HepG2 (cell line): ENCODE results near the gene DPYD. TPM values are rescaled to one million over a fixed set of nuclear protein-coding genes. Genes with fewer than 3 reads are reported as not detected.

Experiments
- ATAC-seq: fragments of 200-7000 bp; cut with Tn5 transposase; 3 replicates; pipeline ENCODE4 v1.9.1; 2020; ENCODE audit warnings: mild to moderate bottlenecking, moderate library complexity
- BruUV-seq: library from RNA; stranded (reverse); fragments of 400-500 nt; replicated peaks from 2 replicates; lab custom pipeline; 2021; lab: Mats Ljungman, UMichigan
- CTCF ChIA-PET: fragments of 300-600 bp; formaldehyde crosslinking; extraction: SDS; loops from one replicate; lab custom pipeline; 2021; ENCODE audit warnings: low total read pairs, inconsistent platforms, low intra/inter-chr PET ratio; lab: Yijun Ruan, JAX
- POLR2A ChIA-PET: fragments of 350-600 bp; sonication (Branson Sonifier 250); formaldehyde crosslinking; loops from one replicate; lab custom pipeline; 2020; ENCODE audit warnings: antibody characterized with exemption, inconsistent platforms; lab: Yijun Ruan, JAX
- DNase-seq: peaks from one replicate; pipeline ENCODE4 v3.0.0-alpha.2; 2015; ENCODE audit warnings: low spot score
- FAIRE-seq: peaks from 3 replicates; lab custom pipeline; 2011; peaks lifted over from hg19 to GRCh38; lab: Jason Lieb, UNC
- H2AFZ ChIP-seq: one replicate; pipeline ENCODE4 v1.6.1; 2011; ENCODE audit warnings: low read length, inconsistent platforms
- H3K27ac ChIP-seq: fragments of 300-600 bp; 3 replicates; pipeline ENCODE4 v1.8.0; 2011; ENCODE audit warnings: mixed run types, mild to moderate bottlenecking, mixed read lengths, low read length, inconsistent platforms; ENCODE audit not compliant: insufficient read depth; ENCODE audit errors: extremely low read length
- H3K27me3 ChIP-seq, 2 experiments: fragments of 200-600 bp in 1 of 2; 2 replicates in 1 of 2; 3 replicates in 1 of 2; pipeline versions ENCODE4 v1.6.0 to v1.8.0; 2011; ENCODE audit warnings: low read length in 2 of 2, mild to moderate bottlenecking in 2 of 2, moderate library complexity in 2 of 2, inconsistent platforms in 1 of 2; ENCODE audit not compliant: insufficient read depth in 2 of 2, control insufficient read depth in 1 of 2
- H3K36me3 ChIP-seq, 2 experiments: fragments of 200-600 bp in 1 of 2; replicated peaks in 1 of 2; 2 replicates in 1 of 2; 3 replicates in 1 of 2; pipeline versions ENCODE4 v1.5.1 to v1.8.0; 2011; ENCODE audit warnings: low read length in 2 of 2, inconsistent platforms in 1 of 2; ENCODE audit not compliant: insufficient read depth in 2 of 2, control insufficient read depth in 1 of 2
- H3K4me1 ChIP-seq: 2 replicates; pipeline ENCODE4 v1.5.1; 2012; ENCODE audit warnings: low read length, inconsistent platforms; ENCODE audit not compliant: insufficient read depth
- H3K4me2 ChIP-seq: 2 replicates; pipeline ENCODE4 v1.6.0; 2011; ENCODE audit warnings: low read depth, low read length, inconsistent platforms
- H3K4me3 ChIP-seq, 3 experiments: fragments of 200-600 bp in 1 of 3; sonication (generic), shearing (Covaris generic) in 1 of 3; replicated peaks in 1 of 3; 2 replicates each; pipeline ENCODE4 v1.5.1; 2011 to 2016; ENCODE audit warnings: low read length in 3 of 3, inconsistent platforms in 2 of 3, low read depth in 2 of 3, mild to moderate bottlenecking in 2 of 3, control low read depth in 1 of 3, mixed read lengths in 1 of 3; ENCODE audit not compliant: insufficient read depth in 1 of 3
- H3K79me2 ChIP-seq: one replicate; pipeline ENCODE4 v1.6.1; 2011; ENCODE audit warnings: low read length, inconsistent platforms; ENCODE audit not compliant: insufficient read depth
- H3K9ac ChIP-seq: 2 replicates; pipeline ENCODE4 v1.6.0; 2011; ENCODE audit warnings: mild to moderate bottlenecking, low read depth, low read length, inconsistent platforms; ENCODE audit not compliant: insufficient read depth
- H3K9me3 ChIP-seq: 2 replicates; pipeline ENCODE4 v1.5.1; 2012; ENCODE audit warnings: mild to moderate bottlenecking, low read length
- H4K20me1 ChIP-seq: 2 replicates; pipeline ENCODE4 v1.6.0; 2011; ENCODE audit warnings: inconsistent platforms, mild to moderate bottlenecking, low read length, moderate library complexity; ENCODE audit not compliant: insufficient read depth
- CREB1 ChIP-seq, 2 experiments: fragments of 450-650 bp in 1 of 2; IDR thresholded peaks; 2 replicates each; pipeline ENCODE4 v1.6.1; 2016 to 2017; ENCODE audit warnings: control low read depth in 1 of 2, mild to moderate bottlenecking in 1 of 2, missing compliant biosample characterization in 1 of 2, missing genetic modification characterization in 1 of 2
- CREM ChIP-seq, 2 experiments: sonication (generic) in 1 of 2; formaldehyde crosslinking in 1 of 2; IDR thresholded peaks; 2 replicates each; pipeline versions ENCODE4 v1.4.0 to v1.6.1; 2016 to 2020; ENCODE audit warnings: antibody characterized with exemption in 1 of 2, mild to moderate bottlenecking in 1 of 2, missing genetic modification reagents in 1 of 2
- FOXO1 ChIP-seq: sonication (generic); formaldehyde crosslinking; IDR thresholded peaks from 2 replicates; pipeline ENCODE4 v1.4.0; 2020; ENCODE audit warnings: missing genetic modification reagents
- KLF9 ChIP-seq: IDR thresholded peaks from 2 replicates; pipeline ENCODE4 v1.6.1; 2016; ENCODE audit warnings: low read depth
- LBX2 ChIP-seq: sonication (generic); formaldehyde crosslinking; IDR thresholded peaks from 2 replicates; pipeline ENCODE4 v1.5.0; 2020; ENCODE audit warnings: missing genetic modification reagents, mild to moderate bottlenecking, borderline replicate concordance
- NCOA5 ChIP-seq: sonication (generic); formaldehyde crosslinking; IDR thresholded peaks from 2 replicates; pipeline ENCODE4 v1.4.0; 2020; ENCODE audit warnings: missing genetic modification reagents
- NFIC ChIP-seq: IDR thresholded peaks from 2 replicates; pipeline ENCODE4 v1.6.1; 2012; ENCODE audit warnings: mild to moderate bottlenecking, low read length, inconsistent platforms
- PRDM4 ChIP-seq: sonication (generic); formaldehyde crosslinking; IDR thresholded peaks from 2 replicates; pipeline ENCODE4 v1.9.0; 2021; ENCODE audit warnings: missing genetic modification reagents, borderline replicate concordance
- RBM22 ChIP-seq: fragments of 200-400 bp; formaldehyde crosslinking; optimal IDR thresholded peaks from 2 replicates; pipeline ENCODE3; 2017; ENCODE audit warnings: mild to moderate bottlenecking, low read length, moderate library complexity
- REL ChIP-seq: sonication (generic); formaldehyde crosslinking; conservative IDR thresholded peaks from 2 replicates; pipeline ENCODE4 v1.8.0; 2022; ENCODE audit warnings: mild to moderate bottlenecking, missing genetic modification reagents, moderate library complexity
- SAP130 ChIP-seq: IDR thresholded peaks from 2 replicates; pipeline ENCODE4 v1.6.1; 2016; ENCODE audit warnings: low read depth
- SMARCC2 ChIP-seq: fragments of 450-650 bp; IDR thresholded peaks from 2 replicates; pipeline ENCODE4 v1.6.1; 2017; ENCODE audit warnings: antibody characterized with exemption, mild to moderate bottlenecking
- SP4 ChIP-seq: sonication (generic); formaldehyde crosslinking; IDR thresholded peaks from 2 replicates; pipeline ENCODE4 v1.8.1; 2023; ENCODE audit warnings: mild to moderate bottlenecking, missing genetic modification reagents
- TCF7L2 ChIP-seq: IDR thresholded peaks from 2 replicates; pipeline ENCODE4 v1.6.1; 2011; ENCODE audit warnings: mild to moderate bottlenecking, low read depth, low read length, moderate library complexity
- ZNF296 ChIP-seq: sonication (generic); formaldehyde crosslinking; conservative IDR thresholded peaks from 2 replicates; pipeline ENCODE4 v1.5.0; 2020; ENCODE audit warnings: mild to moderate bottlenecking, missing genetic modification reagents
- ZNF562 ChIP-seq: sonication (generic); formaldehyde crosslinking; IDR thresholded peaks from 2 replicates; pipeline ENCODE4 v1.8.0; 2022; ENCODE audit warnings: missing genetic modification reagents, borderline replicate concordance
- ZNF703 ChIP-seq: sonication (generic); formaldehyde crosslinking; IDR thresholded peaks from 2 replicates; pipeline ENCODE4 v1.5.1; 2020; ENCODE audit warnings: missing genetic modification reagents, mild to moderate bottlenecking, moderate library complexity, borderline replicate concordance
- ZSCAN20 ChIP-seq: sonication (generic); formaldehyde crosslinking; IDR thresholded peaks from 2 replicates; pipeline ENCODE4 v1.4.0; 2020; ENCODE audit warnings: missing genetic modification reagents, mild to moderate bottlenecking, borderline replicate concordance
- ZSCAN29 ChIP-seq: sonication (generic); formaldehyde crosslinking; conservative IDR thresholded peaks from 2 replicates; pipeline ENCODE4 v1.4.0; 2020; ENCODE audit warnings: mild to moderate bottlenecking, missing genetic modification reagents
- in situ Hi-C: cut with HindIII; loops from 2 replicates; pipeline ENCODE4 v1.10.0; 2017; ENCODE audit warnings: low pct_unique_long_range_greater_than_20kb; ENCODE audit not compliant: extremely low pct_ligation_motif_present
- intact Hi-C: fragments of 100-400 bp; cut with micrococcal nuclease; formaldehyde crosslinking; loops from one replicate; pipeline ENCODE4 v1.10.0; 2022; ENCODE audit not compliant: unreplicated experiment
- polyA plus RNA-seq, 8 experiments: library from polyadenylated mRNA; depleted of rRNA in 3 of 8; stranded (reverse) in 7 of 8; unstranded in 1 of 8; fragments of >200 nt; fragmentation: Illumina TruSeq in 4 of 8; extraction: Trizol in 4 of 8; gene quantifications; 2 replicates each; pipeline versions ENCODE4 v1.2.1 to v1.2.3, GENCODE V29; 2011 to 2016; ENCODE audit warnings: low read depth in 4 of 8, missing spikeins in 1 of 8, mixed read lengths in 1 of 8; ENCODE audit not compliant: insufficient read depth in 1 of 8
- total RNA-seq, 5 experiments: library from RNA; depleted of rRNA; stranded (reverse); fragments of >200 nt; fragmentation: Illumina TruSeq; extraction: Trizol; gene quantifications; 2 replicates each; pipeline ENCODE4 v1.2.3, GENCODE V29; 2016; ENCODE audit warnings: low read depth in 1 of 5
- TF ChIP-seq, protein P1 (sequence below): sonication (generic); formaldehyde crosslinking; IDR thresholded peaks from 2 replicates; pipeline ENCODE4 v1.5.0; 2020; ENCODE audit warnings: missing genetic modification reagents, mild to moderate bottlenecking, borderline replicate concordance

Gene DPYD
- total and polyA plus RNA-seq, 2 of the 13 experiments (the other 11 are each of a cell fraction or from before 2014, with no cell fraction given), result 1.3 to 3.4 TPM

DNA sequence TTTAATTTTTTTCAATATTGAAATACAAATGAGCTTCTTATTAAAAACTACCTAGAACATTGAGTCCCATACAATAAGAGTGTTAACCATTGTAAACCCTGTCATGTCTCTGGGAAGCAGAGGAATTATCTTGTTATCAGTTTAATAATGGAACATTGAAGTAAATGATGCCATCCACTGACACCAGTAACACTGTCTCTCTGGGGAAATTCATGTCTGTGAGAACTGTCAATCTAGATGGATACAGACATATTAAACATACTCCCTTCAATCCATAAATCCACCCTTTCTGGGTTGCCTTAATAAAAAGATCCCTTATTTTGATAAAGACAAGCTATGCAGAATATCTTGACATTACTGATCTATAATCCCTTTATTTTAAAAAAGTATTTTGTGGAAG lies 503.2 kb downstream of the DPYD start:
- ChIA-PET POLR2A (no interaction called here), CTCF (no interaction called here)
- Histone ChIP-seq H3K36me3 (no peaks in the 10 kb centered on the region), H3K9ac (no peak overlapping the region), H4K20me1 (no peaks in the 10 kb centered on the region), H3K4me3 (no peak overlapping the region), H3K27me3 (no peaks in the 10 kb centered on the region; a peak in 1 of 5 replicates), H3K4me2 (no peak overlapping the region), H2AFZ (no peak overlapping the region), H3K4me1 (no peaks in the 10 kb centered on the region), H3K27ac (no peak overlapping the region), H3K9me3 (peaks cover 37% of the 10 kb centered on the region), H3K79me2 (no peaks in the 10 kb centered on the region)
- intact Hi-C loops, result no loop called here
- ATAC-seq, result no peak
- TF ChIP-seq TCF7L2, result no peak
- TF ChIP-seq, protein P1, sequence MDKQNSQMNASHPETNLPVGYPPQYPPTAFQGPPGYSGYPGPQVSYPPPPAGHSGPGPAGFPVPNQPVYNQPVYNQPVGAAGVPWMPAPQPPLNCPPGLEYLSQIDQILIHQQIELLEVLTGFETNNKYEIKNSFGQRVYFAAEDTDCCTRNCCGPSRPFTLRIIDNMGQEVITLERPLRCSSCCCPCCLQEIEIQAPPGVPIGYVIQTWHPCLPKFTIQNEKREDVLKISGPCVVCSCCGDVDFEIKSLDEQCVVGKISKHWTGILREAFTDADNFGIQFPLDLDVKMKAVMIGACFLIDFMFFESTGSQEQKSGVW (CRISPR knock-in tag), result no peak
- no peak for TF ChIP-seq SP4
- no peak for TF ChIP-seq ZNF562 (CRISPR knock-in tag)
- no peak for TF ChIP-seq SMARCC2
- TF ChIP-seq RBM22, result no peak
- TF ChIP-seq CREB1 (IDR thresholded peaks at IDR 0.05), result no peak
- TF ChIP-seq CREB1 (CRISPR knock-in tag; IDR thresholded peaks at IDR 0.05), result no peak
- TF ChIP-seq SAP130, result no peak
- no peak for TF ChIP-seq ZSCAN20 (CRISPR knock-in tag)
- TF ChIP-seq FOXO1 (CRISPR knock-in tag), result no peak
- no peak for TF ChIP-seq PRDM4 (CRISPR knock-in tag)
- no peak for TF ChIP-seq NCOA5 (CRISPR knock-in tag)
- no peak for TF ChIP-seq NFIC
- TF ChIP-seq KLF9 (CRISPR knock-in tag), result no peak
- TF ChIP-seq ZNF296 (CRISPR knock-in tag), result no peak
- no peak for TF ChIP-seq ZNF703
- TF ChIP-seq CREM (IDR thresholded peaks at IDR 0.05), result no peak
- TF ChIP-seq CREM (CRISPR knock-in tag; IDR thresholded peaks at IDR 0.05), result no peak
- no peak for TF ChIP-seq LBX2 (CRISPR knock-in tag)
- no peak for TF ChIP-seq ZSCAN29
- no peak for TF ChIP-seq REL
- in situ Hi-C loops, result no loop called here
- no peak for DNase-seq
- FAIRE-seq, result no peak
- BruUV-seq, result no TSS peak
